Skeletal muscle satellite cell (primary cell): ENCODE measurements around the gene TCF7.

Experiments
- H3K27me3 ChIP-seq: 2 replicates; pipeline ENCODE4 v1.7.0; 2013; ENCODE audit warnings: low read length; ENCODE audit not compliant: control insufficient read depth, insufficient read depth
- H3K36me3 ChIP-seq: 2 replicates; pipeline ENCODE4 v1.7.0; 2013; ENCODE audit warnings: mild to moderate bottlenecking, control low read depth, low read length; ENCODE audit not compliant: insufficient read depth
- H3K4me1 ChIP-seq: 2 replicates; pipeline ENCODE4 v1.7.0; 2013; ENCODE audit warnings: low read length; ENCODE audit not compliant: control insufficient read depth, insufficient read depth
- H3K4me2 ChIP-seq: 2 replicates; pipeline ENCODE4 v1.7.0; 2013; ENCODE audit warnings: mild to moderate bottlenecking, low read length
- H3K4me3 ChIP-seq: 2 replicates; pipeline ENCODE4 v1.7.0; 2013; ENCODE audit warnings: low read length
- H3K9ac ChIP-seq: 2 replicates; pipeline ENCODE4 v1.7.0; 2013; ENCODE audit warnings: mild to moderate bottlenecking, low read depth, low read length, moderate library complexity
- H3K9me3 ChIP-seq: replicated peaks from 2 replicates; pipeline ENCODE4 v1.7.0; 2013; ENCODE audit warnings: mild to moderate bottlenecking, control low read depth, low read length

TCF7 gene

GRCh38 chr5:134103998-134104654, 10.4 kb upstream of the TCF7 start:
- no peak overlapping the region for H3K4me3 ChIP-seq
- H3K36me3 ChIP-seq, result no peaks in the 10 kb centered on the region
- no peaks in the 10 kb centered on the region for H3K9me3 ChIP-seq
- no peak overlapping the region for H3K4me2 ChIP-seq
- H3K4me1 ChIP-seq, result peaks cover 8% of the 10 kb centered on the region
- peaks cover 30% of the 10 kb centered on the region for H3K27me3 ChIP-seq
- H3K9ac ChIP-seq, result no peak overlapping the region

- Histone ChIP-seq H3K36me3 (no peaks in the 10 kb centered on the region), H3K4me1 (peaks cover 4% of the 10 kb centered on the region)
Measured at GRCh38 chr5:134106991-134107701, 7.3 kb upstream of the TCF7 start.

GRCh38 chr5:134107779-134108178, 6.7 kb upstream of the TCF7 start:
- Histone ChIP-seq H3K4me1 (peaks cover 9% of the 10 kb centered on the region), H3K9ac (no peak overlapping the region), H3K27me3 (peaks cover 35% of the 10 kb centered on the region), H3K4me2 (no peak overlapping the region), H3K9me3 (no peaks in the 10 kb centered on the region), H3K4me3 (no peak overlapping the region), H3K36me3 (no peaks in the 10 kb centered on the region)

More at GRCh38 chr5:134106991-134107701, 7.3 kb upstream of the TCF7 start:
- H3K27me3 ChIP-seq, result peaks cover 32% of the 10 kb centered on the region
- H3K4me2 ChIP-seq, result no peak overlapping the region
- H3K4me3 ChIP-seq, result no peak overlapping the region
- no peaks in the 10 kb centered on the region for H3K9me3 ChIP-seq
- H3K9ac ChIP-seq, result no peak overlapping the region

- no peaks in the 10 kb centered on the region for H3K36me3 ChIP-seq
- H3K9me3 ChIP-seq, result no peaks in the 10 kb centered on the region
- H3K4me3 ChIP-seq, result no peak overlapping the region
- no peak overlapping the region for H3K4me2 ChIP-seq
- H3K4me1 ChIP-seq, result peaks cover 20% of the 10 kb centered on the region
- peaks cover 40% of the 10 kb centered on the region for H3K27me3 ChIP-seq
- H3K9ac ChIP-seq, result no peak overlapping the region
Measured at GRCh38 chr5:134110382-134110781, 4.1 kb upstream of the TCF7 start.

GRCh38 chr5:134111741-134112647, 2.5 kb upstream of the TCF7 start:
- Histone ChIP-seq H3K9ac (no peak overlapping the region), H3K36me3 (no peaks in the 10 kb centered on the region), H3K4me2 (peak overlapping the region; percentile 6), H3K4me1 (peaks cover 20% of the 10 kb centered on the region), H3K27me3 (peaks cover 30% of the 10 kb centered on the region), H3K9me3 (no peaks in the 10 kb centered on the region), H3K4me3 (no peak overlapping the region)

- Histone ChIP-seq H3K4me2 (no peak overlapping the region), H3K9me3 (no peaks in the 10 kb centered on the region), H3K4me1 (peaks cover 20% of the 10 kb centered on the region), H3K4me3 (no peak overlapping the region), H3K27me3 (peaks cover 23% of the 10 kb centered on the region), H3K36me3 (no peaks in the 10 kb centered on the region), H3K9ac (no peak overlapping the region)
Measured at GRCh38 chr5:134112726-134113362, 1.6 kb upstream of the TCF7 start.

GRCh38 chr5:134113363-134113889, 1.1 kb upstream of the TCF7 start:
- Histone ChIP-seq H3K4me1 (peaks cover 20% of the 10 kb centered on the region), H3K36me3 (no peaks in the 10 kb centered on the region), H3K27me3 (peaks cover 22% of the 10 kb centered on the region), H3K9me3 (no peaks in the 10 kb centered on the region), H3K9ac (no peak overlapping the region), H3K4me2 (peak overlapping the region; percentile 86), H3K4me3 (no peak overlapping the region)

GRCh38 chr5:134114886-134115805, 665 bp downstream of the TCF7 start:
- Histone ChIP-seq H3K36me3 (no peaks in the 10 kb centered on the region), H3K4me1 (peaks cover 20% of the 10 kb centered on the region), H3K4me2 (peak overlapping the region; percentile 86), H3K27me3 (peaks cover 15% of the 10 kb centered on the region), H3K9ac (peak overlapping the region; percentile 32), H3K9me3 (no peaks in the 10 kb centered on the region), H3K4me3 (peak overlapping the region; percentile 72)

- H3K4me3 ChIP-seq, result peak overlapping the region; percentile 24
- H3K9me3 ChIP-seq, result no peaks in the 10 kb centered on the region
- peak overlapping the region; percentile 86 for H3K4me2 ChIP-seq
- peaks cover 15% of the 10 kb centered on the region for H3K27me3 ChIP-seq
- H3K36me3 ChIP-seq, result no peaks in the 10 kb centered on the region
- no peak overlapping the region for H3K9ac ChIP-seq
- H3K4me1 ChIP-seq, result peaks cover 20% of the 10 kb centered on the region
Measured at GRCh38 chr5:134115806-134116175, 1.3 kb downstream of the TCF7 start.

GRCh38 chr5:134116286-134116685, 1.8 kb downstream of the TCF7 start:
- Histone ChIP-seq H3K4me1 (peaks cover 20% of the 10 kb centered on the region), H3K36me3 (no peaks in the 10 kb centered on the region), H3K4me3 (no peak overlapping the region), H3K9ac (no peak overlapping the region), H3K4me2 (no peak overlapping the region), H3K27me3 (peaks cover 15% of the 10 kb centered on the region), H3K9me3 (no peaks in the 10 kb centered on the region)
